Ectodermal cell (in vitro differentiated cells): ENCODE results near the gene ENPP3.

ENCODE experiments used
- H3K27ac ChIP-seq: 2 replicates; pipeline ENCODE4 v1.7.0; 2013; ENCODE audit warnings: mild to moderate bottlenecking, low read depth, low read length; ENCODE audit not compliant: insufficient read depth, poor library complexity, severe bottlenecking
- H3K27me3 ChIP-seq: 2 replicates; pipeline ENCODE4 v1.7.0; 2013; ENCODE audit warnings: mild to moderate bottlenecking, low read length; ENCODE audit not compliant: insufficient read depth, control insufficient read depth, poor library complexity, severe bottlenecking
- H3K36me3 ChIP-seq: one replicate; pipeline ENCODE4 v1.7.0; 2013; ENCODE audit warnings: low read length; ENCODE audit not compliant: control insufficient read depth, insufficient read depth
- H3K4me1 ChIP-seq: one replicate; pipeline ENCODE4 v1.7.0; 2013; ENCODE audit warnings: low read length; ENCODE audit not compliant: control insufficient read depth, insufficient read depth
- H3K4me3 ChIP-seq: 2 replicates; pipeline ENCODE4 v1.7.0; 2013; ENCODE audit warnings: low read depth, low read length, control low read depth; ENCODE audit not compliant: insufficient read depth
- H3K9me3 ChIP-seq: 2 replicates; pipeline ENCODE4 v1.7.0; 2013; ENCODE audit warnings: mild to moderate bottlenecking, low read length, moderate library complexity; ENCODE audit not compliant: control insufficient read depth
- WGBS, 2 experiments: methylation state at CpG; one replicate each; pipeline ENCODE4 v1.1.7; 2013; ENCODE audit warnings: missing lambda C conversion rate in 2 of 2; 5-methylcytosine and 5-hydroxymethylcytosine counted together

The ENPP3 gene

GRCh38 chr6:131642565-131642964 is 5.5 kb downstream of the ENPP3 start:
- 88 to 93% methylated on average over 6 of the region's 6 CpGs for WGBS, 2 experiments
- Histone ChIP-seq H3K36me3 (no peaks in the 10 kb centered on the region), H3K27ac (no peak overlapping the region), H3K4me1 (no peaks in the 10 kb centered on the region), H3K27me3 (no peaks in the 10 kb centered on the region), H3K4me3 (no peak overlapping the region), H3K9me3 (no peaks in the 10 kb centered on the region)

- Histone ChIP-seq H3K27ac (no peak overlapping the region), H3K4me1 (no peaks in the 10 kb centered on the region), H3K9me3 (no peaks in the 10 kb centered on the region), H3K27me3 (no peaks in the 10 kb centered on the region), H3K4me3 (no peak overlapping the region), H3K36me3 (no peaks in the 10 kb centered on the region)
- 82 to 84% methylated on average over 3 of the region's 3 CpGs for WGBS, 2 experiments
These were observed 6.0 kb downstream of the ENPP3 start for GRCh38 chr6:131642987-131643611.

- Histone ChIP-seq H3K9me3 (no peaks in the 10 kb centered on the region), H3K27me3 (no peaks in the 10 kb centered on the region), H3K4me1 (no peaks in the 10 kb centered on the region), H3K27ac (no peak overlapping the region), H3K36me3 (no peaks in the 10 kb centered on the region), H3K4me3 (no peak overlapping the region)
- WGBS, 2 experiments, result 83 to 91% methylated on average over 2 of the region's 2 CpGs
These were observed 6.9 kb downstream of the ENPP3 start for GRCh38 chr6:131643855-131644460.

DNA sequence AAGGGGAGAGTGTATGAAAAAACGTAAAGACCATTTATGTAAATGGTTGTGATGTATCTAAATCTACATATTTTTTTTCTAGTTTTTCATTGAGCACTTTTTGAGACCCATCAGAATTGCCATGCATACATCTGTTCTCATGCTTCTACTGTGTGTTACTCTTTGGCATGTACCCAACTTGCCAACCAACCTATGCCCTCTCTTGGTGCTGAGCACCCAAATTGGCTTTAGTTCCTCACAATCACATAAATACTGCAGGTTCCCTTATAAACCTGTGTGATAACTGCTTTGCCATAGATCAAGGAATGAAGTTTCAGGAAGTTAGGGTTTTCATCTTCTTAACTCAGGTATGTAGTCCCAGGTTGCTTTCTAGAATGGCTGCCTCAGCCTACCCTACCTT is 7.8 kb downstream of the ENPP3 start:
- Histone ChIP-seq H3K9me3 (no peaks in the 10 kb centered on the region), H3K36me3 (no peaks in the 10 kb centered on the region), H3K4me3 (no peak overlapping the region), H3K27ac (no peak overlapping the region), H3K4me1 (no peaks in the 10 kb centered on the region), H3K27me3 (no peaks in the 10 kb centered on the region)
- 67 to 100% methylated on average over 1 of the region's 1 CpG for WGBS, 2 experiments

DNA sequence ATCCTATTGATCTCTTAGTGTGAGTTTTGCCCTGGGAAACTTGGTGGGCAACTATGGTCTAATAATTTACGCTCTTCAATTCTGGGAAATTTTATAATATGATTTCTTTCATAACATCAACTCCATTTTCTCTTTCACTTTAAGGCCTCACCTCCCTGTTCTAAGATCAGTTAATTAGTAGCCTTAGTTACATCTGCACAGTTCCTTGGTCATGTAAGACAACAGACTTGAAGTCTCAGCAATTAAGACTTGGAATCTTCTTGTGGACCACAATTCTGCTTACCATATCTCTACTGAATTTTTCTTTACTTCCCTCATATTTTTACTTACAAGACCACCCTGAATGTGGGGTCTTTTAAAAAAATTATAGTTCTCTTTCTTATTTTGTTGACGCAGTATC is 8.7 kb downstream of the ENPP3 start:
- H3K9me3 ChIP-seq, result no peaks in the 10 kb centered on the region
- no peaks in the 10 kb centered on the region for H3K4me1 ChIP-seq
- 100% methylated on average over 2 of the region's 2 CpGs; no CpG with 5 or more reads in 1 of the 2 experiments for WGBS, 2 experiments
- H3K27me3 ChIP-seq, result no peaks in the 10 kb centered on the region
- no peak overlapping the region for H3K27ac ChIP-seq
- H3K4me3 ChIP-seq, result no peak overlapping the region
- H3K36me3 ChIP-seq, result no peaks in the 10 kb centered on the region

GRCh38 chr6:131646249-131646670 is 9.2 kb downstream of the ENPP3 start:
- Histone ChIP-seq H3K4me1 (no peaks in the 10 kb centered on the region), H3K27me3 (no peaks in the 10 kb centered on the region), H3K36me3 (no peaks in the 10 kb centered on the region), H3K27ac (no peak overlapping the region), H3K4me3 (no peak overlapping the region), H3K9me3 (no peaks in the 10 kb centered on the region)

DNA sequence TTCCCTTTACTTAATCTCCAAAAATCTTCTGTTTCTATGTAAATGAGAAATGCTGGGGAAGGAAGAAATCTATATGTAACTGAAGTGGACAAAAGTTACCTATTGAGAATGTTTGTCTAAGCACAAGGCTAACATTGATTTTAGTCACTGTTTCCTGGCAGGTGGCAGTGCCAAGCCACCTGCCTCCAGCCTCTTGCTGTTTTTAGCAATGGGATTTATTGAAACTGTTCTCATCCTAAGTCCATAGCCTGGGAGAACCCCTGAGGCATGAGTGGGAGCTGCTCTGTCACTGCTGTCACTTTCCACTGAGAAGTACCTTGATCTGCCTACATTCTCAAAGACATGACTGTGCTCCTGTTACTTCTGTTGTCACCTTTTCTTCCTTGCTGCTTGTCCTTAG is 14.7 kb downstream of the ENPP3 start:
- no peaks in the 10 kb centered on the region for H3K9me3 ChIP-seq
- H3K27ac ChIP-seq, result no peak overlapping the region
- no peaks in the 10 kb centered on the region for H3K4me1 ChIP-seq
- no peaks in the 10 kb centered on the region for H3K27me3 ChIP-seq
- no peak overlapping the region for H3K4me3 ChIP-seq
- H3K36me3 ChIP-seq, result no peaks in the 10 kb centered on the region

DNA sequence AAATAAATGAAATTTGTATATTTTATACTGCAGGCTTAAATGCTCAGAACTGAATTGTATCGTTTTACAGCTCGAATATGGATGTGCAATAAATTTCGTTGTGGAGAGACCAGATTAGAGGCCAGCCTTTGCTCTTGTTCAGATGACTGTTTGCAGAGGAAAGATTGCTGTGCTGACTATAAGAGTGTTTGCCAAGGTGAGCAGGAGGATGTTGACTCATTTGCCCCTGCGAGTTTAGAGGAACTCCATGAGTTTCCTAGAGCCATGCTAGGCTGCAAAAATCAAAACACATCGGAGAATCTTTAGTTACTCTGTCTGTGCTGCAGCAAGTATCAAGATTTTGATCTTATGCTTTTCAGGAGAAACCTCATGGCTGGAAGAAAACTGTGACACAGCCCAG is 15.4 kb downstream of the ENPP3 start:
- Histone ChIP-seq H3K4me1 (no peaks in the 10 kb centered on the region), H3K9me3 (no peaks in the 10 kb centered on the region), H3K27me3 (no peaks in the 10 kb centered on the region), H3K36me3 (no peaks in the 10 kb centered on the region), H3K4me3 (no peak overlapping the region), H3K27ac (no peak overlapping the region)
- WGBS, 2 experiments, result 93 to 95% methylated on average over 5 of the region's 5 CpGs

DNA sequence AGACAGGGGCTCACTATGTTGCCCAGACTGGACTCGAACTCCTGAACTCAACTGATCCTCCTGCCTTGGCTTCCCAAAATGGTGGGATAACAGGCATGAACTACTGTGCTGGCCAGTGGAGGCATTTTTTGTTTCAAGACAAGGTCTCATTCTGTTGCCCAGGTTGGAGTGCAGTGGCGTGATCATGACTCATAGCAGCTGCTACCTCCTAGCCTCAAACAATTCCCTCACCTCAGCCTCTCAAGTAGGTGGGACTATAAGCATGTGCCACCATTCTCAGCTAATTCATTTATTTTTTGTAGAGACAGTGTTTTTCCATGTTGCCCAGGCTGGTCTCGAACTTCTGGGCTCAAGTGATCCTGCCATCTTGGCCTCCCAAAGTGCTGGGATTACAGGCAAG is 17.2 kb downstream of the ENPP3 start:
- 94 to 97% methylated on average over 3 of the region's 3 CpGs for WGBS, 2 experiments
- H3K27ac ChIP-seq, result no peak overlapping the region
- H3K36me3 ChIP-seq, result no peaks in the 10 kb centered on the region
- no peaks in the 10 kb centered on the region for H3K9me3 ChIP-seq
- H3K27me3 ChIP-seq, result no peaks in the 10 kb centered on the region
- H3K4me3 ChIP-seq, result no peak overlapping the region
- no peaks in the 10 kb centered on the region for H3K4me1 ChIP-seq

GRCh38 chr6:131655387-131655786 is 18.3 kb downstream of the ENPP3 start:
- H3K9me3 ChIP-seq, result no peaks in the 10 kb centered on the region
- no peaks in the 10 kb centered on the region for H3K27me3 ChIP-seq
- WGBS, 2 experiments, result 92 to 95% methylated on average over 3 of the region's 3 CpGs
- no peaks in the 10 kb centered on the region for H3K36me3 ChIP-seq
- no peaks in the 10 kb centered on the region for H3K4me1 ChIP-seq
- H3K27ac ChIP-seq, result no peak overlapping the region
- H3K4me3 ChIP-seq, result no peak overlapping the region
